ENCODE measurements around the gene INPPL1.

INPPL1 gene

DNA sequence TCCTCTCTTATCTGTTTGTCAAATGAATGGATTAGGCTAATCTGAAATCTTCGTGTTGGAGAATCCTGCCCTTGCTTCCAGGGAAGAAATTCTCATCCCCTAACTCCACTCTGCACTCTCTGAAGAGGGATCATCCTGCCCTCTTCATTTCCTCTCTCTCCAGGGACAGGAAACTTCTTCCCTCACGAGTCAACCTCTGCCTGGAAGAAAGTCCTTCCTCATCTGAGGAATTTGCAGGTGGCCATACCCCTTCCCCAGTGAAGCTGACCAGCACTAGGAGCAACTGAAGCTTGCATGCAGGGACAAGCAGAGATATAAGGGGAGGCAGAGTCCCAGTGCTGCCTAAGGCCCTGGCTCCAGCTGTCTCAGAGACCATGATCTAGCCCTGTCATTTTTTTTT is 23.0 kb downstream of the INPPL1 start:
- H3K27me3 ChIP-seq (ENCODE audit: low read depth, low read length) = peaks cover 27% of the 10 kb centered on the region
- no peak overlapping the region for H3K4me2 ChIP-seq (ENCODE audit: low read length)
- H3K4me3 ChIP-seq (ENCODE audit: low read length) = no peak overlapping the region
- H3K27ac ChIP-seq (ENCODE audit: low read length) = no peak overlapping the region
- H3K9ac ChIP-seq (ENCODE audit: low read length) = no peak overlapping the region
- H2AFZ ChIP-seq (ENCODE audit: low read depth, low read length) = no peak overlapping the region
- H4K20me1 ChIP-seq (ENCODE audit: insufficient read depth, low read length) = no peaks in the 10 kb centered on the region
- TF ChIP-seq, protein P1, sequence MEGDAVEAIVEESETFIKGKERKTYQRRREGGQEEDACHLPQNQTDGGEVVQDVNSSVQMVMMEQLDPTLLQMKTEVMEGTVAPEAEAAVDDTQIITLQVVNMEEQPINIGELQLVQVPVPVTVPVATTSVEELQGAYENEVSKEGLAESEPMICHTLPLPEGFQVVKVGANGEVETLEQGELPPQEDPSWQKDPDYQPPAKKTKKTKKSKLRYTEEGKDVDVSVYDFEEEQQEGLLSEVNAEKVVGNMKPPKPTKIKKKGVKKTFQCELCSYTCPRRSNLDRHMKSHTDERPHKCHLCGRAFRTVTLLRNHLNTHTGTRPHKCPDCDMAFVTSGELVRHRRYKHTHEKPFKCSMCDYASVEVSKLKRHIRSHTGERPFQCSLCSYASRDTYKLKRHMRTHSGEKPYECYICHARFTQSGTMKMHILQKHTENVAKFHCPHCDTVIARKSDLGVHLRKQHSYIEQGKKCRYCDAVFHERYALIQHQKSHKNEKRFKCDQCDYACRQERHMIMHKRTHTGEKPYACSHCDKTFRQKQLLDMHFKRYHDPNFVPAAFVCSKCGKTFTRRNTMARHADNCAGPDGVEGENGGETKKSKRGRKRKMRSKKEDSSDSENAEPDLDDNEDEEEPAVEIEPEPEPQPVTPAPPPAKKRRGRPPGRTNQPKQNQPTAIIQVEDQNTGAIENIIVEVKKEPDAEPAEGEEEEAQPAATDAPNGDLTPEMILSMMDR (IDR thresholded peaks at IDR 0.05; ENCODE audit: low read depth, low read length) = no peak
- no peak for TF ChIP-seq EZH2phosphoT487 (IDR thresholded peaks at IDR 0.05; ENCODE audit: low read depth)
- no peaks in the 10 kb centered on the region for H3K9me3 ChIP-seq (ENCODE audit: insufficient read depth, low read length)
- H3K4me1 ChIP-seq (ENCODE audit: low read length) = peaks cover 13% of the 10 kb centered on the region
- no peaks in the 10 kb centered on the region for H3K36me3 ChIP-seq (replicated peaks; ENCODE audit: low read depth, low read length)
- no peaks in the 10 kb centered on the region for H3K79me2 ChIP-seq (ENCODE audit: low read length)

DNA sequence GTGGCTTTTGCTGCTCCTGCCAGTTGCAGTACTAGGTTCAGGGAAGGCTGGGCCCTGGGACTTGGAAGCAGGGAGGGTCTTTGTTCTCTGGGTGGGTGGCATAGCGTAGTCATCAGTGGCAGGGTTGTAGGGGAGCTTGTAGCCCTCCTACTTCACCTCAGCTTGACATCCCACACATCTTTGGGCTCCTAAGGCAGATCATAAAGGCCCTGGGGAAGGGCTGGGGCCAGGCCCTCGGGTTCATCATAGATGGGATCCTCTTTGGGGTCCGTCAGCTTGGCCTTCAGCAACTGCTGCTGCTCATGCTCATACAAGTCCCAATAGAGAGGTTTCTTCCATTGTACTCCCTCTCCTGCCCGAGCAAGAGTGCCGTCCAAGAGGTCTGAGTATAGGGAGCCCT is 25.4 kb downstream of the INPPL1 start:
- no peaks in the 10 kb centered on the region for H3K36me3 ChIP-seq (replicated peaks; ENCODE audit: low read depth, low read length)
- H3K4me2 ChIP-seq (ENCODE audit: low read length) = no peak overlapping the region
- H2AFZ ChIP-seq (ENCODE audit: low read depth, low read length) = no peak overlapping the region
- no peak for TF ChIP-seq EZH2phosphoT487 (IDR thresholded peaks at IDR 0.05; ENCODE audit: low read depth)
- TF ChIP-seq, protein P1 (IDR thresholded peaks at IDR 0.05; ENCODE audit: low read depth, low read length) = no peak
- no peak overlapping the region for H3K9ac ChIP-seq (ENCODE audit: low read length)
- H3K27me3 ChIP-seq (ENCODE audit: low read depth, low read length) = peaks cover 27% of the 10 kb centered on the region
- no peak overlapping the region for H3K4me3 ChIP-seq (ENCODE audit: low read length)
- no peaks in the 10 kb centered on the region for H3K9me3 ChIP-seq (ENCODE audit: insufficient read depth, low read length)
- no peak overlapping the region for H3K27ac ChIP-seq (ENCODE audit: low read length)
- H4K20me1 ChIP-seq (ENCODE audit: insufficient read depth, low read length) = no peaks in the 10 kb centered on the region
- H3K4me1 ChIP-seq (ENCODE audit: low read length) = peaks cover 21% of the 10 kb centered on the region
- no peaks in the 10 kb centered on the region for H3K79me2 ChIP-seq (ENCODE audit: low read length)

DNA sequence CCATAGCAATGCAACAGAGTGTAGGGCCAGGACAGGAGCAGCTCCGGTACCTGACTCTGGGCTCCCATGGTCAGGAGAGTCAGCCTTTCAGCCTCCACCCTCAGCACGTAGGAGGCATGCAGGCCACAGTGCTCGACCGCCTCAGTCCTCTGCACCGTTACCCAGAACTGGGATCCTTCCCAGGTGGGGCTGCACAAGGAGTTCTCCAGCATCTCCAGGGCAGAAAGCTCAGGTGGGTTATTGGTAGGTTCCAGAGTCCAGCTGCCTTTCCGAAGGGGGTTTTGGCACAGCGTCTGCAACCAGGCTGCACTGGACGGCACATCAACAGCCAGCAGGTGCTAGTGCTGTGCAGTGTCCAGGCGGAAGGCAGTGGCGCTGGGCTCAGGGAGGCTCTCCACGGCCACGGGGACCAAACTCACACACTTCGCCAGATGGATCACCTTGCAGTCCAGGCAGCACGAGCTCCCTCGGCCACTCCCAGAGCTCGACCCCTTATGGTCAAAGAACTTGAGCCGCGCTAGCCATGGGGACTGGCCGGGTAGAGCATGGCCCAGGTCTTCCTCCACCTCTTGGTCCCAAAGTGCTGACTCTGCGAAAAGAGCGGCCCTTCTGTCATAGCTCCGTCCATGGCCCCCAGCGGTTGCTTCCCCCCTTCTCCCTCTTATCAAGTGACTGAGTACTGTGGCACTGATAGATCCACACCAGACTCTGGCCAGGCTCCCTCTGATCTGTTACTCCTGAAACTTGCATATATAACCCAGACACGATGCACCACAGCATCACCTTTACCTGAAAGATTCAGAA is 26.3 kb downstream of the INPPL1 start:
- Histone ChIP-seq H3K4me3 (ENCODE audit: low read length) (no peak overlapping the region), H2AFZ (ENCODE audit: low read depth, low read length) (no peak overlapping the region), H3K27me3 (ENCODE audit: low read depth, low read length) (peaks cover 20% of the 10 kb centered on the region), H3K9ac (ENCODE audit: low read length) (no peak overlapping the region), H4K20me1 (ENCODE audit: insufficient read depth, low read length) (no peaks in the 10 kb centered on the region), H3K9me3 (ENCODE audit: insufficient read depth, low read length) (no peaks in the 10 kb centered on the region), H3K79me2 (ENCODE audit: low read length) (no peaks in the 10 kb centered on the region), H3K4me1 (ENCODE audit: low read length) (peaks cover 30% of the 10 kb centered on the region), H3K4me2 (ENCODE audit: low read length) (no peak overlapping the region), H3K36me3 (replicated peaks; ENCODE audit: low read depth, low read length) (no peaks in the 10 kb centered on the region), H3K27ac (ENCODE audit: low read length) (no peak overlapping the region)
- TF ChIP-seq EZH2phosphoT487 (IDR thresholded peaks at IDR 0.05; ENCODE audit: low read depth) = no peak
- TF ChIP-seq, protein P1 (IDR thresholded peaks at IDR 0.05; ENCODE audit: low read depth, low read length) = no peak

DNA sequence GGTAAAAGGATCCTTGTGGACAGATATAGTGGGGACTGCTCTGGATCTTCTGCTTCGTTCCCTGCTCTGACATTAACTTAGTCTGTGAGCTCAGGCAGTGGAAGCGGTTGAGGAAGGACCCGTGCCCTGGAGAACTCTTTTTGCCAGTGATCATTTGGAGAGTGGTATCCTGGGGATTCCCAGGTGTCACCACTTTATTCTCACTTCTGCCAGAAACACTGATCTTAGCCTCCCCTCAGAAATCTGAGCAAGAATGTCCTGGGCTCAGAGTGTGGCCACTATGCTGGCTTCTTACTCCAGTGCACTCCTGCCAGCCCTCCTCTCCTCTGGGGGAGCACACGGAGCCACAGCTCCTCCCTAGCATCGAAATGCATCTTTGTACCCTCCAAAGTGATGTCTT is 27.0 kb downstream of the INPPL1 start:
- peak overlapping the region; percentile 52 for H3K4me2 ChIP-seq (ENCODE audit: low read length)
- H3K27ac ChIP-seq (ENCODE audit: low read length) = no peak overlapping the region
- TF ChIP-seq, protein P1 (IDR thresholded peaks at IDR 0.05; ENCODE audit: low read depth, low read length) = no peak
- TF ChIP-seq EZH2phosphoT487 (IDR thresholded peaks at IDR 0.05; ENCODE audit: low read depth) = no peak
- peaks cover 15% of the 10 kb centered on the region for H3K27me3 ChIP-seq (ENCODE audit: low read depth, low read length)
- no peaks in the 10 kb centered on the region for H3K9me3 ChIP-seq (ENCODE audit: insufficient read depth, low read length)
- H2AFZ ChIP-seq (ENCODE audit: low read depth, low read length) = no peak overlapping the region
- no peak overlapping the region for H3K4me3 ChIP-seq (ENCODE audit: low read length)
- H4K20me1 ChIP-seq (ENCODE audit: insufficient read depth, low read length) = no peaks in the 10 kb centered on the region
- H3K79me2 ChIP-seq (ENCODE audit: low read length) = no peaks in the 10 kb centered on the region
- no peak overlapping the region for H3K9ac ChIP-seq (ENCODE audit: low read length)
- H3K4me1 ChIP-seq (ENCODE audit: low read length) = peaks cover 32% of the 10 kb centered on the region
- no peaks in the 10 kb centered on the region for H3K36me3 ChIP-seq (replicated peaks; ENCODE audit: low read depth, low read length)
